ENCODE data around the gene GTF3C1. TPM values are rescaled to one million over a fixed set of nuclear protein-coding genes. Genes with fewer than 3 reads are reported as not detected.

Gene GTF3C1
- total and polyA plus RNA-seq, 2 of the 13 experiments (the other 11 are each of a cell fraction or from before 2014, with no cell fraction given), result 29.2 to 72.7 TPM

DNA sequence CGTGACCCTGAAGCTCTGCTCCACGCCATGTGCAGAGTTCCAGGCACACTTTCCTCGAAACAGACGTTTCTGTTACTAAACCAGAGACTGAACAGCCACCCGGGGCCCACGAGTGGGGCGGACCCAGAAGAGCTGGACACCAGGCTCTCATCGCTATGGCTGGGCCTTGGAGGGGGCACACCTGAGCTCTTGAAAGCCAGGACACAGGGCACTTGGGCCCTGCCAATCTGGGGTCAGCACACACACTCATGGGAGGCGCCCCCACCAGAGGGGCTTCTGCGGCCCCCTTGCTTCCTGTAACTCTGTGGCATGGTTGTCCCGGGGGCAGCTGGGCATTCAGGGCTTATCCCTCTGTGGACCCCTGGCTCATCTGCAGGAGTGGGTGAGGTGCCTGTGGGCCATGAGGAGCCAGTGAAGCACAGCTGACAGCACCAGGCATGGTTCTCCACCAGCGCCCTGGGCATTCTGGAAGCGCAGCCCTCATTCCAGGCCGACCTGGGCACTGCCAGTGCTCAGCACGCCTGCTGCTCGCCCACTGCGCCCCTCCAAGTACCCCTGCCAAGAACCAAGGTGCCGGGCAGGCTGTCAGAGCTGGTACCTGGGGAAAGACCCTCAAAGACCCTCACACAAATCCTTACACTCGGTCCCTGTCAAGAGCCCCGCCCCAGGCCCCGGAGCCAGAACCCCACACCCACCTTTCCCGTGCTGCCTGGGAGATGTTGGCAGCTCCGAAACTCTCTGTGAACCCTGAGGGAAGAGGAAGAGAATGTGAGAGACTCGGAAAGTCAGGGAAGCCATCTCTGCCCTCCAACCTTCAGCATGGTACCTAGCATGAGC, 86.6 kb downstream of the GTF3C1 start:
- Histone ChIP-seq H2AFZ (ENCODE audit: low read length) (no peak overlapping the region), H4K20me1 (ENCODE audit: insufficient read depth, low read length) (no peaks in the 10 kb centered on the region), H3K36me3 (replicated peaks in 1 of 2; ENCODE audit: control insufficient read depth in 1 of 2, insufficient read depth in 2 of 2, low read length in 2 of 2) (peaks cover 54 to 84% of the 10 kb centered on the region in 2 experiments), H3K9ac (ENCODE audit: insufficient read depth, low read depth, low read length) (no peak overlapping the region), H3K9me3 (ENCODE audit: low read length) (no peaks in the 10 kb centered on the region), H3K27me3 (ENCODE audit: control insufficient read depth in 1 of 2, insufficient read depth in 2 of 2, low read length in 2 of 2) (no peaks in the 10 kb centered on the region), H3K27ac (ENCODE audit: extremely low read length, insufficient read depth, low read length) (no peak overlapping the region), H3K4me3 (replicated peaks in 1 of 3; ENCODE audit: insufficient read depth in 1 of 3, low read depth in 2 of 3, low read length in 3 of 3) (no peak overlapping the region), H3K79me2 (ENCODE audit: insufficient read depth, low read length) (no peaks in the 10 kb centered on the region), H3K4me2 (ENCODE audit: low read depth, low read length) (no peak overlapping the region), H3K4me1 (ENCODE audit: insufficient read depth, low read length) (no peaks in the 10 kb centered on the region)
- ChIA-PET POLR2A (no interaction called here), CTCF (ENCODE audit: low intra/inter-chr PET ratio, low total read pairs) (no interaction called here)
- FAIRE-seq (no peak), ATAC-seq (no peak), DNase-seq (ENCODE audit: low spot score) (no peak)
- no TSS peak for BruUV-seq (replicated peaks)
- WGBS (ENCODE audit: low lambda C conversion rate), result 95% methylated on average over 10 of the region's 24 CpGs
- in situ Hi-C loops (cut with HindIII; ENCODE audit: extremely low pct_ligation_motif_present, low pct_unique_long_range_greater_than_20kb) (no loop called here), intact Hi-C loops (cut with micrococcal nuclease; ENCODE audit: unreplicated experiment) (no loop called here)
- TF ChIP-seq, protein P1, sequence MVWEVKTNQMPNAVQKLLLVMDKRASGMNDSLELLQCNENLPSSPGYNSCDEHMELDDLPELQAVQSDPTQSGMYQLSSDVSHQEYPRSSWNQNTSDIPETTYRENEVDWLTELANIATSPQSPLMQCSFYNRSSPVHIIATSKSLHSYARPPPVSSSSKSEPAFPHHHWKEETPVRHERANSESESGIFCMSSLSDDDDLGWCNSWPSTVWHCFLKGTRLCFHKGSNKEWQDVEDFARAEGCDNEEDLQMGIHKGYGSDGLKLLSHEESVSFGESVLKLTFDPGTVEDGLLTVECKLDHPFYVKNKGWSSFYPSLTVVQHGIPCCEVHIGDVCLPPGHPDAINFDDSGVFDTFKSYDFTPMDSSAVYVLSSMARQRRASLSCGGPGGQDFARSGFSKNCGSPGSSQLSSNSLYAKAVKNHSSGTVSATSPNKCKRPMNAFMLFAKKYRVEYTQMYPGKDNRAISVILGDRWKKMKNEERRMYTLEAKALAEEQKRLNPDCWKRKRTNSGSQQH (CRISPR knock-in tag; IDR thresholded peaks at IDR 0.05; ENCODE audit: low read depth), result no peak
- TF ChIP-seq, protein P2, sequence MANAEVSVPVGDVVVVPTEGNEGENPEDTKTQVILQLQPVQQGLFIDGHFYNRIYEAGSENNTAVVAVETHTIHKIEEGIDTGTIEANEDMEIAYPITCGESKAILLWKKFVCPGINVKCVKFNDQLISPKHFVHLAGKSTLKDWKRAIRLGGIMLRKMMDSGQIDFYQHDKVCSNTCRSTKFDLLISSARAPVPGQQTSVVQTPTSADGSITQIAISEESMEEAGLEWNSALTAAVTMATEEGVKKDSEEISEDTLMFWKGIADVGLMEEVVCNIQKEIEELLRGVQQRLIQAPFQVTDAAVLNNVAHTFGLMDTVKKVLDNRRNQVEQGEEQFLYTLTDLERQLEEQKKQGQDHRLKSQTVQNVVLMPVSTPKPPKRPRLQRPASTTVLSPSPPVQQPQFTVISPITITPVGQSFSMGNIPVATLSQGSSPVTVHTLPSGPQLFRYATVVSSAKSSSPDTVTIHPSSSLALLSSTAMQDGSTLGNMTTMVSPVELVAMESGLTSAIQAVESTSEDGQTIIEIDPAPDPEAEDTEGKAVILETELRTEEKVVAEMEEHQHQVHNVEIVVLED (CRISPR knock-in tag; IDR thresholded peaks at IDR 0.05; ENCODE audit: borderline replicate concordance), result no peak
- no peak for TF ChIP-seq CBX5 (CRISPR knock-in tag; IDR thresholded peaks at IDR 0.05; ENCODE audit: borderline replicate concordance)
- TF ChIP-seq REL (CRISPR knock-in tag; conservative IDR thresholded peaks at IDR 0.05), result no peak
- TF ChIP-seq, protein P3, sequence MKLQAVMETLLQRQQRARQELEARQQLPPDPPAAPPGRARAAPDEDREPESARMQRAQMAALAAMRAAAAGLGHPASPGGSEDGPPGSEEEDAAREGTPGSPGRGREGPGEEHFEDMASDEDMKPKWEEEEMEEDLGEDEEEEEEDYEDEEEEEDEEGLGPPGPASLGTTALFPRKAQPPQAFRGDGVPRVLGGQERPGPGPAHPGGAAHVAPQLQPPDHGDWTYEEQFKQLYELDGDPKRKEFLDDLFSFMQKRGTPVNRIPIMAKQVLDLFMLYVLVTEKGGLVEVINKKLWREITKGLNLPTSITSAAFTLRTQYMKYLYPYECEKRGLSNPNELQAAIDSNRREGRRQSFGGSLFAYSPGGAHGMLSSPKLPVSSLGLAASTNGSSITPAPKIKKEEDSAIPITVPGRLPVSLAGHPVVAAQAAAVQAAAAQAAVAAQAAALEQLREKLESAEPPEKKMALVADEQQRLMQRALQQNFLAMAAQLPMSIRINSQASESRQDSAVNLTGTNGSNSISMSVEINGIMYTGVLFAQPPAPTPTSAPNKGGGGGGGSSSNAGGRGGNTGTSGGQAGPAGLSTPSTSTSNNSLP (IDR thresholded peaks at IDR 0.05; ENCODE audit: low read depth, low read length), result no peak
- no peak for TF ChIP-seq MED13 (CRISPR knock-in tag; IDR thresholded peaks at IDR 0.05)
- no peak for TF ChIP-seq ARNT (IDR thresholded peaks at IDR 0.05)
- TF ChIP-seq ZSCAN29 (CRISPR knock-in tag; conservative IDR thresholded peaks at IDR 0.05), result no peak
- TF ChIP-seq GTF3A (CRISPR knock-in tag; conservative IDR thresholded peaks at IDR 0.05), result no peak
- TF ChIP-seq GATA4 (IDR thresholded peaks at IDR 0.05; ENCODE audit: borderline replicate concordance, low read depth), result no peak
- TF ChIP-seq ZNF773 (CRISPR knock-in tag; IDR thresholded peaks at IDR 0.05; ENCODE audit: borderline replicate concordance), result no peak
- no peak for TF ChIP-seq KMT2B (CRISPR knock-in tag; IDR thresholded peaks at IDR 0.05)
- TF ChIP-seq NCOA5 (CRISPR knock-in tag; IDR thresholded peaks at IDR 0.05), result no peak
- TF ChIP-seq, protein P4, sequence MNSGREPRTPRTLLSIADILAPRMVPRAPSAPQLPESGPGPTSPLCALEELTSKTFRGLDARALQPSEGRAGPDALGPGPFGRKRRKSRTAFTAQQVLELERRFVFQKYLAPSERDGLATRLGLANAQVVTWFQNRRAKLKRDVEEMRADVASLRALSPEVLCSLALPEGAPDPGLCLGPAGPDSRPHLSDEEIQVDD (CRISPR knock-in tag; IDR thresholded peaks at IDR 0.05; ENCODE audit: borderline replicate concordance), result no peak
- TF ChIP-seq, protein P5, sequence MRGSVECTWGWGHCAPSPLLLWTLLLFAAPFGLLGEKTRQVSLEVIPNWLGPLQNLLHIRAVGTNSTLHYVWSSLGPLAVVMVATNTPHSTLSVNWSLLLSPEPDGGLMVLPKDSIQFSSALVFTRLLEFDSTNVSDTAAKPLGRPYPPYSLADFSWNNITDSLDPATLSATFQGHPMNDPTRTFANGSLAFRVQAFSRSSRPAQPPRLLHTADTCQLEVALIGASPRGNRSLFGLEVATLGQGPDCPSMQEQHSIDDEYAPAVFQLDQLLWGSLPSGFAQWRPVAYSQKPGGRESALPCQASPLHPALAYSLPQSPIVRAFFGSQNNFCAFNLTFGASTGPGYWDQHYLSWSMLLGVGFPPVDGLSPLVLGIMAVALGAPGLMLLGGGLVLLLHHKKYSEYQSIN (CRISPR knock-in tag; IDR thresholded peaks at IDR 0.05; ENCODE audit: borderline replicate concordance), result no peak
- TF ChIP-seq ZFAT (CRISPR knock-in tag; conservative IDR thresholded peaks at IDR 0.05), result no peak
- no peak for TF ChIP-seq TBL1XR1 (IDR thresholded peaks at IDR 0.05; ENCODE audit: borderline replicate concordance, low read length, partially characterized antibody)
- TF ChIP-seq KAT2B (IDR thresholded peaks at IDR 0.05; ENCODE audit: borderline replicate concordance, low read depth, low read length), result no peak
- TF ChIP-seq JUN (CRISPR knock-in tag; IDR thresholded peaks at IDR 0.05), result no peak

Measured in HepG2 (cell line).